ENCODE measurements around the gene SIAH2.
"Not testable (repeated sequence)": the region's sequence is repeated elsewhere in the genome, so short reads cannot be mapped to it uniquely, and the experiment has no call there.

Gene SIAH2

GRCh38 chr3:150763122-150763840 is at the start of gene SIAH2:
TSS of gene SIAH2 (minus strand) at chr3:150763169. CDS start at chr3:150762849, 320 bp downstream.
- DNase-seq = peak; percentile 93 to 94

- no peak for DNase-seq
These were observed 49.0 kb upstream of the SIAH2 start for GRCh38 chr3:150811984-150812383.

- DNase-seq = no peak
These were observed 47.7 kb upstream of the SIAH2 start for GRCh38 chr3:150810641-150811040.

- no peak for DNase-seq
These were observed 43.3 kb upstream of the SIAH2 start for GRCh38 chr3:150806185-150806835.

- no peak for DNase-seq
These were observed 42.4 kb upstream of the SIAH2 start for GRCh38 chr3:150805354-150805753.

GRCh38 chr3:150803440-150803985 is 40.5 kb upstream of the SIAH2 start:
- DNase-seq = no peak

- DNase-seq = no peak
These were observed 37.8 kb upstream of the SIAH2 start for GRCh38 chr3:150800722-150801121.

- DNase-seq = no peak
These were observed 35.2 kb upstream of the SIAH2 start for GRCh38 chr3:150798122-150798618.

GRCh38 chr3:150797155-150797554 is 34.2 kb upstream of the SIAH2 start:
- no peak for DNase-seq

- not testable (repeated sequence) for DNase-seq
These were observed 33.6 kb upstream of the SIAH2 start for GRCh38 chr3:150796527-150796926.

- no peak for DNase-seq
These were observed 30.7 kb upstream of the SIAH2 start for GRCh38 chr3:150793641-150794040.

- DNase-seq = no peak
These were observed 27.7 kb upstream of the SIAH2 start for GRCh38 chr3:150790629-150791028.

GRCh38 chr3:150789451-150789850 is 26.5 kb upstream of the SIAH2 start:
- DNase-seq = no peak

- DNase-seq = peak; percentile 73 to 76
These were observed 24.9 kb upstream of the SIAH2 start for GRCh38 chr3:150787741-150788370.

- DNase-seq = no peak
These were observed 23.8 kb upstream of the SIAH2 start for GRCh38 chr3:150786791-150787190.

GRCh38 chr3:150784747-150785125 is 21.8 kb upstream of the SIAH2 start:
- DNase-seq = no peak

- no peak for DNase-seq
These were observed 21.2 kb upstream of the SIAH2 start for GRCh38 chr3:150783920-150784746.

GRCh38 chr3:150783316-150783715 is 20.3 kb upstream of the SIAH2 start:
- no peak for DNase-seq

- DNase-seq = no peak
These were observed 16.5 kb upstream of the SIAH2 start for GRCh38 chr3:150779402-150779858.

GRCh38 chr3:150778793-150779401 is 15.9 kb upstream of the SIAH2 start:
- DNase-seq = no peak

- DNase-seq = no peak
These were observed 12.1 kb upstream of the SIAH2 start for GRCh38 chr3:150775001-150775599.
